Measurements from ENCODE around the gene PLCB4.

DNA sequence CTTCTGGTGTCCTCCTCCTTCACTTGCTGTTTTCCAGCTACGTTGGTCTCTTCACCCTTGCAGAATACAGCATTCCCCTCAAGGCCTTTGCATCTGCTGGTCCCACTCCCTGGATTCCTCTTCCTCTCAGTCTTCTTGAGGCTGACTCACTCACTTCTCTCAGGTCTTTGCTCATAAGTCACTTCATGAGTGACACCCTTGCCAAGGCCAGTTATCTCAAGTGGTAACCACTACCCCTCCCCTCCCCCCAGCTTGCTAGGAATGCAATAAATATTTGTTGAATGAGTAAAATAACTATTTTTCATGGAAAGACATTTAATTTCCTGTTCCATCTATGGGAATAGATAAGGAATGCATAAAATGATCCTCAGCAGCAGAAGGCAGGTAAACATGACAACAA is 131.7 kb downstream of the PLCB4 start:
- TF ChIP-seq, protein P1, sequence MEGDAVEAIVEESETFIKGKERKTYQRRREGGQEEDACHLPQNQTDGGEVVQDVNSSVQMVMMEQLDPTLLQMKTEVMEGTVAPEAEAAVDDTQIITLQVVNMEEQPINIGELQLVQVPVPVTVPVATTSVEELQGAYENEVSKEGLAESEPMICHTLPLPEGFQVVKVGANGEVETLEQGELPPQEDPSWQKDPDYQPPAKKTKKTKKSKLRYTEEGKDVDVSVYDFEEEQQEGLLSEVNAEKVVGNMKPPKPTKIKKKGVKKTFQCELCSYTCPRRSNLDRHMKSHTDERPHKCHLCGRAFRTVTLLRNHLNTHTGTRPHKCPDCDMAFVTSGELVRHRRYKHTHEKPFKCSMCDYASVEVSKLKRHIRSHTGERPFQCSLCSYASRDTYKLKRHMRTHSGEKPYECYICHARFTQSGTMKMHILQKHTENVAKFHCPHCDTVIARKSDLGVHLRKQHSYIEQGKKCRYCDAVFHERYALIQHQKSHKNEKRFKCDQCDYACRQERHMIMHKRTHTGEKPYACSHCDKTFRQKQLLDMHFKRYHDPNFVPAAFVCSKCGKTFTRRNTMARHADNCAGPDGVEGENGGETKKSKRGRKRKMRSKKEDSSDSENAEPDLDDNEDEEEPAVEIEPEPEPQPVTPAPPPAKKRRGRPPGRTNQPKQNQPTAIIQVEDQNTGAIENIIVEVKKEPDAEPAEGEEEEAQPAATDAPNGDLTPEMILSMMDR (IDR thresholded peaks at IDR 0.05; ENCODE audit: insufficient read depth, low read length), result no peak
- TF ChIP-seq REST (IDR thresholded peaks at IDR 0.05; ENCODE audit: insufficient replicate concordance, low read depth) (no peak), POLR2AphosphoS5 (IDR thresholded peaks at IDR 0.05; ENCODE audit: low read depth) (no peak)
